GM10248 (cell line): ENCODE data around the gene NINJ1.

Experiments
- CTCF ChIA-PET: fragments of 300-600 bp; sonication (Branson Sonifier 250); formaldehyde crosslinking; extraction: SDS; loops from one replicate; lab custom pipeline; 2021; ENCODE audit warnings: antibody characterized with exemption; lab: Yijun Ruan, JAX
- POLR2A ChIA-PET: fragments of 350-650 bp; sonication (Branson Sonifier 250); formaldehyde crosslinking; extraction: SDS; loops from one replicate; lab custom pipeline; 2020; ENCODE audit warnings: antibody characterized with exemption; lab: Yijun Ruan, JAX
- DNase-seq: peaks from one replicate; pipeline ENCODE4 v3.0.0; 2012; ENCODE audit errors: extremely low spot score
- CTCF ChIP-seq: IDR thresholded peaks from 2 replicates; pipeline ENCODE4 v1.5.1; 2012; ENCODE audit warnings: mild to moderate bottlenecking, low read depth; ENCODE audit errors: extremely low read depth, missing control alignments, control extremely low read depth

The NINJ1 gene

GRCh38 chr9:93127395-93127911 is 6.6 kb downstream of the NINJ1 start:
- no peak for TF ChIP-seq CTCF
- no peak for DNase-seq
- ChIA-PET POLR2A (no interaction called here), CTCF (interaction anchor here (16.5 kb wide), 1 partner anchor 20 kb away, joined by 174 read pairs; no protein-coding TSS in a partner anchor)

- no peak for DNase-seq
- CTCF ChIA-PET = interaction anchor here (16.5 kb wide), 1 partner anchor 20 kb away, joined by 174 read pairs; no protein-coding TSS in a partner anchor
- TF ChIP-seq CTCF = no peak
- POLR2A ChIA-PET = no interaction called here
These were observed 7.2 kb downstream of the NINJ1 start for GRCh38 chr9:93126825-93127368.

GRCh38 chr9:93126151-93126781 is 7.8 kb downstream of the NINJ1 start:
- CTCF ChIA-PET = interaction anchor here (16.5 kb wide), 1 partner anchor 19 kb away, joined by 174 read pairs; no protein-coding TSS in a partner anchor

GRCh38 chr9:93125331-93125894 is 8.6 kb downstream of the NINJ1 start:
- ChIA-PET POLR2A (no interaction called here), CTCF (interaction anchor here (16.5 kb wide), 1 partner anchor 18 kb away, joined by 174 read pairs; no protein-coding TSS in a partner anchor)
- TF ChIP-seq CTCF = no peak

More at GRCh38 chr9:93126151-93126781, 7.8 kb downstream of the NINJ1 start:
- no peak for TF ChIP-seq CTCF
- POLR2A ChIA-PET = no interaction called here
- DNase-seq = no peak

GRCh38 chr9:93124793-93125192 is 9.3 kb downstream of the NINJ1 start:
- no peak for TF ChIP-seq CTCF
- POLR2A ChIA-PET = no interaction called here
- CTCF ChIA-PET = interaction anchor here (16.5 kb wide), 1 partner anchor 17 kb away, joined by 174 read pairs; no protein-coding TSS in a partner anchor
- DNase-seq = no peak

More at GRCh38 chr9:93125331-93125894, 8.6 kb downstream of the NINJ1 start:
- no peak for DNase-seq

- ChIA-PET CTCF (interaction anchor here (16.5 kb wide), 1 partner anchor 16 kb away, joined by 174 read pairs; no protein-coding TSS in a partner anchor), POLR2A (interaction anchor here (0.8 kb wide), 1 partner anchor 8 kb away, joined by 4 read pairs; no protein-coding TSS in a partner anchor)
- no peak for TF ChIP-seq CTCF
- no peak for DNase-seq
These were observed 10.3 kb downstream of the NINJ1 start for GRCh38 chr9:93123561-93124283.
